Measurements from ENCODE around the gene PITPNM3. TPM values are rescaled to one million over a fixed set of nuclear protein-coding genes. Genes with fewer than 3 reads are reported as not detected.

PITPNM3 gene
- total and polyA plus RNA-seq, 10 donors: 5.4 to 215 (median 125) TPM

DNA sequence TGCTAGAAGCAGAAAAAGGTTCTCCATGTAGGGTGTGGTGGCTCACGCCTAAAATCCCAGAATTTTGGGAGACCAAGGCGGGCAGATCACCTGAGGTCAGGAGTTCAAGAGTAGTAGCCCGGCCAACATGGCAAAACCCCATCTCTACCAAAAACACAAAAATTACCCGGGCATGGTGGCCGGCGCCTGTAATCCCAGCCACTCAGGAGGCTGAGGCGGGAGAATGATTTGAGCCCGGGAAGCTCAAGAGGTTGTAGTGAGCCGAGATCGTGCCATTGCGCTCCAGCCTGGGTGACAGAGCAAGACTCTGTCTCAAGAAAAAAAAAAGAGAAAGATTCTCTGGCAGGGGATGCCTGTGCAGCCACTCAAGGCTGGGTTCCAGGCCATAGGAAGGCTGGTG lies 54.2 kb downstream of the PITPNM3 start:
- peaks cover 0 to 39% (median 0%) of the 10 kb centered on the region in 6 donors for H3K36me3 ChIP-seq
- no peaks in the 10 kb centered on the region for H3K27me3 ChIP-seq (replicated peaks in 1 of 7)
- DNase-seq: no peak
- peak overlapping the region in 4 of 8 donors; percentile 18 to 72 (median 52) for H3K27ac ChIP-seq
- 86 to 94% (median 88%) methylated on average over 11 of the region's 11 CpGs for WGBS, 5 donors
- H3K9me3 ChIP-seq: no peaks in the 10 kb centered on the region
- no peak overlapping the region for H3K4me3 ChIP-seq
- peaks cover 15 to 89% (median 37%) of the 10 kb centered on the region in 6 donors for H3K4me1 ChIP-seq
- TF ChIP-seq, protein P1, sequence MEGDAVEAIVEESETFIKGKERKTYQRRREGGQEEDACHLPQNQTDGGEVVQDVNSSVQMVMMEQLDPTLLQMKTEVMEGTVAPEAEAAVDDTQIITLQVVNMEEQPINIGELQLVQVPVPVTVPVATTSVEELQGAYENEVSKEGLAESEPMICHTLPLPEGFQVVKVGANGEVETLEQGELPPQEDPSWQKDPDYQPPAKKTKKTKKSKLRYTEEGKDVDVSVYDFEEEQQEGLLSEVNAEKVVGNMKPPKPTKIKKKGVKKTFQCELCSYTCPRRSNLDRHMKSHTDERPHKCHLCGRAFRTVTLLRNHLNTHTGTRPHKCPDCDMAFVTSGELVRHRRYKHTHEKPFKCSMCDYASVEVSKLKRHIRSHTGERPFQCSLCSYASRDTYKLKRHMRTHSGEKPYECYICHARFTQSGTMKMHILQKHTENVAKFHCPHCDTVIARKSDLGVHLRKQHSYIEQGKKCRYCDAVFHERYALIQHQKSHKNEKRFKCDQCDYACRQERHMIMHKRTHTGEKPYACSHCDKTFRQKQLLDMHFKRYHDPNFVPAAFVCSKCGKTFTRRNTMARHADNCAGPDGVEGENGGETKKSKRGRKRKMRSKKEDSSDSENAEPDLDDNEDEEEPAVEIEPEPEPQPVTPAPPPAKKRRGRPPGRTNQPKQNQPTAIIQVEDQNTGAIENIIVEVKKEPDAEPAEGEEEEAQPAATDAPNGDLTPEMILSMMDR (IDR thresholded peaks at IDR 0.05 in 8 of 11, conservative IDR thresholded peaks at IDR 0.05 in 3 of 11): no peak
- TF ChIP-seq POLR2AphosphoS5 (IDR thresholded peaks at IDR 0.05) (no peak), POLR2A (IDR thresholded peaks at IDR 0.05) (no peak)
- intact Hi-C loops (cut with DNase I; ENCODE audit: low total_unique reads): no loop called here

DNA sequence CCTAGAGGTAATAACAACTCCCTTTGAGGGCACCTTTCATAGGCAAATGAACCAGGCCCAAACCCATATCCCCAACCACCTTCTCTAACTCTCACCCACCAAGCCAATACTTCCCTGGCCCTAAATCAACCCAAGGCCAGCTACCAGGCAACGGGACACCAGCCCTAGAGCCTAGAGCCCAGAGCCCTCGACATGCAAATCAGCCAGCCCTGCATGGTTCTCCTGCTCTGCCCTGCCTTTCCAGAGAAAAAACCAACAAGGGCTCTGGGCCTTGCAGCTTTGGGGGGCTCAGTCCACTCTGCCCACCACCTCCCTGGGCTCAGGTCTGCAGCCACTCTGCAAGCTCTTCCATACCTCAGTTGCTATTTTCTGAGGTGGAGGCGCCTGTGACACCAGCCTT lies 55.0 kb downstream of the PITPNM3 start:
- Histone ChIP-seq H3K36me3 (peaks cover 0 to 39% (median 0%) of the 10 kb centered on the region in 6 donors), H3K27ac (peak overlapping the region in 4 of 8 donors; percentile 18 to 72 (median 52)), H3K4me1 (peaks cover 21 to 89% (median 41%) of the 10 kb centered on the region in 6 donors), H3K4me3 (no peak overlapping the region), H3K27me3 (replicated peaks in 1 of 7) (peaks cover 0 to 2% (median 0%) of the 10 kb centered on the region in 7 donors), H3K9me3 (no peaks in the 10 kb centered on the region)
- no peak for DNase-seq
- intact Hi-C loops (cut with DNase I; ENCODE audit: low total_unique reads): no loop called here
- no peak for TF ChIP-seq POLR2AphosphoS5 (IDR thresholded peaks at IDR 0.05)
- TF ChIP-seq POLR2A (IDR thresholded peaks at IDR 0.05): no peak
- TF ChIP-seq, protein P1 (IDR thresholded peaks at IDR 0.05 in 8 of 11, conservative IDR thresholded peaks at IDR 0.05 in 3 of 11): no peak
- 62 to 86% (median 78%) methylated on average over 3 of the region's 3 CpGs for WGBS, 5 donors

- Histone ChIP-seq H3K27me3 (replicated peaks in 1 of 7) (peaks cover 0 to 8% (median 0%) of the 10 kb centered on the region in 7 donors), H3K4me3 (no peak overlapping the region), H3K27ac (peak overlapping the region in 4 of 8 donors; percentile 44 to 66 (median 54)), H3K4me1 (peaks cover 28 to 89% (median 49%) of the 10 kb centered on the region in 6 donors), H3K9me3 (no peaks in the 10 kb centered on the region), H3K36me3 (peaks cover 0 to 39% (median 0%) of the 10 kb centered on the region in 6 donors)
- intact Hi-C loops (cut with DNase I; ENCODE audit: low total_unique reads): no loop called here
- 75 to 84% (median 81%) methylated on average over 9 to 10 of the region's 10 CpGs for WGBS, 5 donors
- DNase-seq: peak; percentile 47
- TF ChIP-seq POLR2AphosphoS5 (IDR thresholded peaks at IDR 0.05): peak in 2 of 3 donors; percentile 20 to 30
- TF ChIP-seq, protein P1 (IDR thresholded peaks at IDR 0.05 in 8 of 11, conservative IDR thresholded peaks at IDR 0.05 in 3 of 11): no peak
These were observed 57.3 kb downstream of the PITPNM3 start for GRCh38 chr17:6498901-6499540.

- intact Hi-C loops (cut with DNase I; ENCODE audit: low total_unique reads): no loop called here
- DNase-seq: no peak
- H3K27ac ChIP-seq: peak overlapping the region in 6 of 8 donors; percentile 32 to 66 (median 50)
- H3K4me1 ChIP-seq: peaks cover 30 to 89% (median 51%) of the 10 kb centered on the region in 6 donors
- TF ChIP-seq POLR2AphosphoS5 (IDR thresholded peaks at IDR 0.05) (no peak), POLR2A (IDR thresholded peaks at IDR 0.05) (no peak)
- TF ChIP-seq, protein P1 (IDR thresholded peaks at IDR 0.05 in 8 of 11, conservative IDR thresholded peaks at IDR 0.05 in 3 of 11): no peak
- peaks cover 0 to 8% (median 0%) of the 10 kb centered on the region in 7 donors for H3K27me3 ChIP-seq (replicated peaks in 1 of 7)
- no peak overlapping the region for H3K4me3 ChIP-seq
- no peaks in the 10 kb centered on the region for H3K9me3 ChIP-seq
- peaks cover 0 to 34% (median 0%) of the 10 kb centered on the region in 6 donors for H3K36me3 ChIP-seq
- WGBS, 5 donors: 68 to 85% (median 70%) methylated on average over 7 of the region's 7 CpGs
These were observed 58.0 kb downstream of the PITPNM3 start for GRCh38 chr17:6498356-6498755.

All from spleen (tissue), 11 donors.